HepG2 (cell line): Measurements from ENCODE around the gene ZNF382. TPM values are rescaled to one million over a fixed set of nuclear protein-coding genes. Genes with fewer than 3 reads are reported as not detected.

Experiments
- CENPT ChIP-seq: sonication (generic); formaldehyde crosslinking; IDR thresholded peaks from 2 replicates; pipeline ENCODE4 v1.8.0; 2022; ENCODE audit warnings: low read depth, mild to moderate bottlenecking, moderate library complexity, missing genetic modification reagents
- FOXP1 ChIP-seq, 2 experiments: fragments of 450-650 bp in 1 of 2; IDR thresholded peaks; 2 replicates each; pipeline ENCODE4 v1.6.1; 2017 to 2018; ENCODE audit warnings: antibody characterized with exemption in 1 of 2
- GLI4 ChIP-seq: sonication (generic); formaldehyde crosslinking; IDR thresholded peaks from 2 replicates; pipeline ENCODE4 v1.5.1; 2020; ENCODE audit warnings: missing genetic modification reagents, mild to moderate bottlenecking, moderate library complexity, borderline replicate concordance
- JUN ChIP-seq: sonication (generic); formaldehyde crosslinking; IDR thresholded peaks from 2 replicates; pipeline ENCODE4 v1.4.0; 2020; ENCODE audit warnings: mild to moderate bottlenecking, missing genetic modification reagents
- KLF16 ChIP-seq, 2 experiments: sonication (generic) in 1 of 2; formaldehyde crosslinking in 1 of 2; IDR thresholded peaks; 2 replicates each; pipeline versions ENCODE4 v1.6.1 to v1.8.0; 2016 to 2023; ENCODE audit warnings: missing genetic modification reagents in 2 of 2, missing compliant biosample characterization in 1 of 2
- PAF1 ChIP-seq: IDR thresholded peaks from 2 replicates; pipeline ENCODE4 v1.6.1; 2016; ENCODE audit warnings: missing genetic modification reagents, missing compliant biosample characterization
- PCBP1 ChIP-seq: fragments of 200-400 bp; formaldehyde crosslinking; IDR thresholded peaks from 2 replicates; pipeline ENCODE4 v1.6.1; 2017; ENCODE audit warnings: mild to moderate bottlenecking, low read depth, low read length, borderline replicate concordance
- RELA ChIP-seq: sonication (generic); formaldehyde crosslinking; IDR thresholded peaks from 2 replicates; pipeline ENCODE4 v1.4.0; 2020; ENCODE audit warnings: missing genetic modification reagents
- RFX3 ChIP-seq: IDR thresholded peaks from 2 replicates; pipeline ENCODE4 v1.6.1; 2016; ENCODE audit warnings: missing biosample characterization, missing genetic modification reagents
- RORA ChIP-seq: sonication (generic); formaldehyde crosslinking; IDR thresholded peaks from 2 replicates; pipeline ENCODE4 v1.5.0; 2020; ENCODE audit warnings: mild to moderate bottlenecking, missing genetic modification reagents, moderate library complexity
- SMARCC2 ChIP-seq: fragments of 450-650 bp; IDR thresholded peaks from 2 replicates; pipeline ENCODE4 v1.6.1; 2017; ENCODE audit warnings: antibody characterized with exemption, mild to moderate bottlenecking
- TBX3 ChIP-seq: fragments of 450-650 bp; IDR thresholded peaks from 2 replicates; pipeline ENCODE4 v1.6.1; 2017; ENCODE audit warnings: antibody characterized with exemption, mild to moderate bottlenecking, inconsistent platforms, borderline replicate concordance
- ZNF329 ChIP-seq: sonication (generic); formaldehyde crosslinking; IDR thresholded peaks from 2 replicates; pipeline ENCODE4 v1.9.0; 2021; ENCODE audit warnings: low read depth, mild to moderate bottlenecking, missing genetic modification reagents
- ZNF557 ChIP-seq: sonication (generic); formaldehyde crosslinking; IDR thresholded peaks from 2 replicates; pipeline ENCODE4 v1.4.0; 2020; ENCODE audit warnings: missing genetic modification reagents
- ZNF790 ChIP-seq: sonication (generic); formaldehyde crosslinking; IDR thresholded peaks from 2 replicates; pipeline ENCODE4 v1.8.0; 2022; ENCODE audit warnings: missing genetic modification reagents, mild to moderate bottlenecking, borderline replicate concordance
- ZZZ3 ChIP-seq: sonication (generic); formaldehyde crosslinking; IDR thresholded peaks from 2 replicates; pipeline ENCODE4 v1.4.0; 2020; ENCODE audit warnings: missing genetic modification reagents, mild to moderate bottlenecking, borderline replicate concordance
- polyA plus RNA-seq, 8 experiments: library from polyadenylated mRNA; depleted of rRNA in 3 of 8; stranded (reverse) in 7 of 8; unstranded in 1 of 8; fragments of >200 nt; fragmentation: Illumina TruSeq in 4 of 8; extraction: Trizol in 4 of 8; gene quantifications; 2 replicates each; pipeline versions ENCODE4 v1.2.1 to v1.2.3, GENCODE V29; 2011 to 2016; ENCODE audit warnings: low read depth in 4 of 8, missing spikeins in 1 of 8, mixed read lengths in 1 of 8; ENCODE audit not compliant: insufficient read depth in 1 of 8
- total RNA-seq, 5 experiments: library from RNA; depleted of rRNA; stranded (reverse); fragments of >200 nt; fragmentation: Illumina TruSeq; extraction: Trizol; gene quantifications; 2 replicates each; pipeline ENCODE4 v1.2.3, GENCODE V29; 2016; ENCODE audit warnings: low read depth in 1 of 5
- TF ChIP-seq, protein P1 (sequence below): sonication (generic); formaldehyde crosslinking; IDR thresholded peaks from 2 replicates; pipeline ENCODE4 v1.4.0; 2020; ENCODE audit warnings: missing genetic modification reagents, borderline replicate concordance
- TF ChIP-seq, protein P2 (sequence below): sonication (generic); formaldehyde crosslinking; IDR thresholded peaks from 2 replicates; pipeline ENCODE4 v1.4.0; 2020; ENCODE audit warnings: missing genetic modification reagents
- TF ChIP-seq, protein P3 (sequence below): IDR thresholded peaks from 2 replicates; pipeline ENCODE4 v1.6.1; 2016
- TF ChIP-seq, protein P4 (sequence below): sonication (generic); formaldehyde crosslinking; IDR thresholded peaks from 2 replicates; pipeline ENCODE4 v1.5.0; 2020; ENCODE audit warnings: missing genetic modification reagents, mild to moderate bottlenecking, borderline replicate concordance

ZNF382 gene
- total and polyA plus RNA-seq, 2 of the 13 experiments (the other 11 are each of a cell fraction or from before 2014, with no cell fraction given): 2.3 to 6.8 TPM

DNA sequence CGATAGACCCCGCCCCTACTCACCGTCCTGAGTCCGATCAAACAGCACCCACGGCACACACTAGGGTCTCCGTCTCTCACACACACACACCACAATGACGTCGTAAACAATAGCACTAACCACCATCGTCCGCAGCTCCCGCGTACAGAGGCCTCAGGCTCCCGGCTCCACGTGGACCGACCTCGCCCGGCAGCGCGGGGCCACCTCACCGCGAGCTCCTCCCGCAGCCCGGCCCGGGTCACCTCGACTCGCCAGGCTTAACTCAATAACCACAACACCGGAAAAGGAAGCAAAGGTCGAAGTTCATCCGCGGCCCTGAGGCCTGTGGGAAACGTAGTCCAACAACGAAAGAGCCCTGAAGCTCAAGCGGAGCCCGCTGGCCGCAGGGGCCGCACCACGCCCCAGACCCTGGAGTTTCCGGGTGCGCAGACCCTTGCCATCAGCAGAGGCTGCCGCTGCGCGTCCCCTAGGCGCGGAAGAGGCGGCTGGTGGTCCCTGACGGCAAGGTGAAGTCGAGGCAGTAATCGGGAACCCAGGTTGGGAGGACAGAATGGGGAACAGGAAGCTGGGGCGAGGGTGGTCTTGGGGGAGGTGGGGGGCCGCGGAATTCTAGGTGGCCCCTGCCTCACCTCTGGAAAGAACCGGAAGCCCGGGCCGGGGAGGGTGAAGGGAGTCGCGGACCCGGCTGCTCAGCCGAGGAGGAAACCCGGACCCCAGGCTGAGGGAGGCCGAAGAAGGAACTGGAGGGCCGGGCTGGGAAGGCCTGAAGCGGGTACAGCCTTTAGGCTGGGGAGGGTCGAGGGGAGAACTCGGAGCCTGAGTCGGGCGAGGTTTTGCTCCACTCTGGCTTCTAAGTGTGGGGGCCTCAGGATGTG lies 31.9 kb upstream of the ZNF382 start, which contains the start of gene ZNF529 (continued):
- TF ChIP-seq CENPT (CRISPR knock-in tag) (peak; percentile 63; the same call in 1 of the 2 replicates), ZNF329 (CRISPR knock-in tag) (0 out of 2 replicates have a peak, but pooled peaks have one; percentile 52), ZZZ3 (0 out of 2 replicates have a peak, but pooled peaks have one; percentile 34), JUN (CRISPR knock-in tag) (no peak), PCBP1 (no peak), KLF16 (CRISPR knock-in tag; IDR thresholded peaks at IDR 0.05) (peak in 1 of 2 experiments; percentile 84; a peak in 3 of 4 replicates), ZNF790 (no peak), GLI4 (CRISPR knock-in tag) (0 out of 2 replicates have a peak, but pooled peaks have one; percentile 65), FOXP1 (IDR thresholded peaks at IDR 0.05) (no peak), FOXP1 (CRISPR knock-in tag; IDR thresholded peaks at IDR 0.05) (0 out of 2 replicates have a peak, but pooled peaks have one; percentile 7), RORA (CRISPR knock-in tag) (peak; percentile 87; the same call in 1 of the 2 replicates), PAF1 (CRISPR knock-in tag) (no peak), TBX3 (no peak), SMARCC2 (no peak), ZNF557 (CRISPR knock-in tag) (no peak), RELA (CRISPR knock-in tag) (no peak), RFX3 (CRISPR knock-in tag) (no peak)
- TF ChIP-seq, protein P1, sequence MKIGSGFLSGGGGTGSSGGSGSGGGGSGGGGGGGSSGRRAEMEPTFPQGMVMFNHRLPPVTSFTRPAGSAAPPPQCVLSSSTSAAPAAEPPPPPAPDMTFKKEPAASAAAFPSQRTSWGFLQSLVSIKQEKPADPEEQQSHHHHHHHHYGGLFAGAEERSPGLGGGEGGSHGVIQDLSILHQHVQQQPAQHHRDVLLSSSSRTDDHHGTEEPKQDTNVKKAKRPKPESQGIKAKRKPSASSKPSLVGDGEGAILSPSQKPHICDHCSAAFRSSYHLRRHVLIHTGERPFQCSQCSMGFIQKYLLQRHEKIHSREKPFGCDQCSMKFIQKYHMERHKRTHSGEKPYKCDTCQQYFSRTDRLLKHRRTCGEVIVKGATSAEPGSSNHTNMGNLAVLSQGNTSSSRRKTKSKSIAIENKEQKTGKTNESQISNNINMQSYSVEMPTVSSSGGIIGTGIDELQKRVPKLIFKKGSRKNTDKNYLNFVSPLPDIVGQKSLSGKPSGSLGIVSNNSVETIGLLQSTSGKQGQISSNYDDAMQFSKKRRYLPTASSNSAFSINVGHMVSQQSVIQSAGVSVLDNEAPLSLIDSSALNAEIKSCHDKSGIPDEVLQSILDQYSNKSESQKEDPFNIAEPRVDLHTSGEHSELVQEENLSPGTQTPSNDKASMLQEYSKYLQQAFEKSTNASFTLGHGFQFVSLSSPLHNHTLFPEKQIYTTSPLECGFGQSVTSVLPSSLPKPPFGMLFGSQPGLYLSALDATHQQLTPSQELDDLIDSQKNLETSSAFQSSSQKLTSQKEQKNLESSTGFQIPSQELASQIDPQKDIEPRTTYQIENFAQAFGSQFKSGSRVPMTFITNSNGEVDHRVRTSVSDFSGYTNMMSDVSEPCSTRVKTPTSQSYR (CRISPR knock-in tag): peak; percentile 37; the same call in 1 of the 2 replicates
- TF ChIP-seq, protein P2, sequence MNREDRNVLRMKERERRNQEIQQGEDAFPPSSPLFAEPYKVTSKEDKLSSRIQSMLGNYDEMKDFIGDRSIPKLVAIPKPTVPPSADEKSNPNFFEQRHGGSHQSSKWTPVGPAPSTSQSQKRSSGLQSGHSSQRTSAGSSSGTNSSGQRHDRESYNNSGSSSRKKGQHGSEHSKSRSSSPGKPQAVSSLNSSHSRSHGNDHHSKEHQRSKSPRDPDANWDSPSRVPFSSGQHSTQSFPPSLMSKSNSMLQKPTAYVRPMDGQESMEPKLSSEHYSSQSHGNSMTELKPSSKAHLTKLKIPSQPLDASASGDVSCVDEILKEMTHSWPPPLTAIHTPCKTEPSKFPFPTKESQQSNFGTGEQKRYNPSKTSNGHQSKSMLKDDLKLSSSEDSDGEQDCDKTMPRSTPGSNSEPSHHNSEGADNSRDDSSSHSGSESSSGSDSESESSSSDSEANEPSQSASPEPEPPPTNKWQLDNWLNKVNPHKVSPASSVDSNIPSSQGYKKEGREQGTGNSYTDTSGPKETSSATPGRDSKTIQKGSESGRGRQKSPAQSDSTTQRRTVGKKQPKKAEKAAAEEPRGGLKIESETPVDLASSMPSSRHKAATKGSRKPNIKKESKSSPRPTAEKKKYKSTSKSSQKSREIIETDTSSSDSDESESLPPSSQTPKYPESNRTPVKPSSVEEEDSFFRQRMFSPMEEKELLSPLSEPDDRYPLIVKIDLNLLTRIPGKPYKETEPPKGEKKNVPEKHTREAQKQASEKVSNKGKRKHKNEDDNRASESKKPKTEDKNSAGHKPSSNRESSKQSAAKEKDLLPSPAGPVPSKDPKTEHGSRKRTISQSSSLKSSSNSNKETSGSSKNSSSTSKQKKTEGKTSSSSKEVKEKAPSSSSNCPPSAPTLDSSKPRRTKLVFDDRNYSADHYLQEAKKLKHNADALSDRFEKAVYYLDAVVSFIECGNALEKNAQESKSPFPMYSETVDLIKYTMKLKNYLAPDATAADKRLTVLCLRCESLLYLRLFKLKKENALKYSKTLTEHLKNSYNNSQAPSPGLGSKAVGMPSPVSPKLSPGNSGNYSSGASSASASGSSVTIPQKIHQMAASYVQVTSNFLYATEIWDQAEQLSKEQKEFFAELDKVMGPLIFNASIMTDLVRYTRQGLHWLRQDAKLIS: no peak
- TF ChIP-seq, protein P3, sequence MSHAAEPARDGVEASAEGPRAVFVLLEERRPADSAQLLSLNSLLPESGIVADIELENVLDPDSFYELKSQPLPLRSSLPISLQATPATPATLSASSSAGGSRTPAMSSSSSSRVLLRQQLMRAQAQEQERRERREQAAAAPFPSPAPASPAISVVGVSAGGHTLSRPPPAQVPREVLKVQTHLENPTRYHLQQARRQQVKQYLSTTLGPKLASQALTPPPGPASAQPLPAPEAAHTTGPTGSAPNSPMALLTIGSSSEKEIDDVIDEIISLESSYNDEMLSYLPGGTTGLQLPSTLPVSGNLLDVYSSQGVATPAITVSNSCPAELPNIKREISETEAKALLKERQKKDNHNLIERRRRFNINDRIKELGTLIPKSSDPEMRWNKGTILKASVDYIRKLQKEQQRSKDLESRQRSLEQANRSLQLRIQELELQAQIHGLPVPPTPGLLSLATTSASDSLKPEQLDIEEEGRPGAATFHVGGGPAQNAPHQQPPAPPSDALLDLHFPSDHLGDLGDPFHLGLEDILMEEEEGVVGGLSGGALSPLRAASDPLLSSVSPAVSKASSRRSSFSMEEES: peak; percentile 85
- TF ChIP-seq, protein P4, sequence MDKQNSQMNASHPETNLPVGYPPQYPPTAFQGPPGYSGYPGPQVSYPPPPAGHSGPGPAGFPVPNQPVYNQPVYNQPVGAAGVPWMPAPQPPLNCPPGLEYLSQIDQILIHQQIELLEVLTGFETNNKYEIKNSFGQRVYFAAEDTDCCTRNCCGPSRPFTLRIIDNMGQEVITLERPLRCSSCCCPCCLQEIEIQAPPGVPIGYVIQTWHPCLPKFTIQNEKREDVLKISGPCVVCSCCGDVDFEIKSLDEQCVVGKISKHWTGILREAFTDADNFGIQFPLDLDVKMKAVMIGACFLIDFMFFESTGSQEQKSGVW: peak; percentile 83; the same call in 1 of the 2 replicates
